NCI-H446 (cell line): Measurements from ENCODE around the gene ENTPD6.

Experiments
- DNase-seq, 2 experiments: peaks; one replicate each; lab custom pipeline; 2025; lab: John Stamatoyannopoulos, UW

ENTPD6 gene

GRCh38 chr20:25242231-25242630 is 46.7 kb downstream of the ENTPD6 start:
- no peak for DNase-seq

- DNase-seq, result no peak
Observed at GRCh38 chr20:25243416-25243979, 48.0 kb downstream of the ENTPD6 start.

DNA sequence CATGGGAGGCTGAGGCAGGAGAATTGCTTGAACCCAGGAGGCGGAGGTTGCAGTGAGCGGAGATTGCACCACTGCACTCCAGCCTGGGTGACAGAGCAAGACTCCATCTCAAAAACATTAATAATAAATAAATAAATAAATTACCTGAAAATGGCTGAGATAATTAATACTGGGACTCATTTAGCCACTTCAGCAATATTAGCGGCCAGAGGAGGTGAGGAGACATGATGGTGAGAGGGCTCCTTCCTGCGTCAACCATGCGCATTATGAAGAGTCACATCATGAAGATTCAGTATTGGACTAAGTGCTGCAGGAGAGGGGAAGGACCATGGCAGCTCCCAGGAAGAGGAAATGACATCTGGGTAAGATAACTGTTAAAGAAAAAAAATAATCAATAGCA is 49.5 kb downstream of the ENTPD6 start:
- DNase-seq, result no peak

- no peak for DNase-seq
Observed at GRCh38 chr20:25245461-25245860, 49.9 kb downstream of the ENTPD6 start.

DNA sequence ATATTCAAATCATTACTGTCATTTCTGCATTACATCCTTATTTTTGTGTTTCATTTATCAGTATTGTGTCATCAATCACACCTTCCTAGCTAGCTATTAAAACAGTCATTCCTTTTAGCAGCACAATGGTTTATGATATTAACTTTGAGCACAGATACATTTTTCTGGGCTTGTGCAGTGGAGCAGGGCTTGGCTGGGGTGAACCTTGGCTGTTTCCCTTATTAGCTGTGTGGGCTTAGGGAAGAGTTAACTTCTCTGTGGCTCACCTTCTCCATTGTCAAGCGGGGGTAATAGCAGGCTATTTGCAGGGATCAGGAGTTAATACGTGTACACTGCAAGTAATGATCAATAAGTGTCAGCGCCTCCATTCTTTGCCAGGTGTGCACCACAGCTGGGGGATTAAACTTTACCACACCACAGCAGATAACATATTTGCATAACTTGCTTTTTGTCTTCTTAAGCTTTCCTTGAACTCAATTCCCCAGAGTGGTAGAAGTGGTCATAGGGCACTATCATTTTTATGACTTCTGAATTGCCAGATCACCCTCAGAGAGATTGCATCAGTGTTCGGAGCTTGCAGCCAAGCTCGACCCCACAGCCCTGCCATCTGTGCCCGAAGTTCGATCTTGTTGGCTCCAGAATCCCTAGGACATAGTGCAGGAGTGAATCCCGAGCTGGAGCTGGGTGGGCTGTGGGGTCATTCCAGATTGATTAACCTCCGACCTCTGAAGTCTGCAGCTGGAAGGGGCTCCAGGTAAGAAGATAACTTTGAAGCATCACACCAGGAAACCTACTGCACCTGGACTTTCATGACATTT is 50.9 kb downstream of the ENTPD6 start:
- no peak for DNase-seq

- DNase-seq, result peak in 1 of 2 experiments; percentile 31
Observed at GRCh38 chr20:25247000-25247517, 51.5 kb downstream of the ENTPD6 start.

DNA sequence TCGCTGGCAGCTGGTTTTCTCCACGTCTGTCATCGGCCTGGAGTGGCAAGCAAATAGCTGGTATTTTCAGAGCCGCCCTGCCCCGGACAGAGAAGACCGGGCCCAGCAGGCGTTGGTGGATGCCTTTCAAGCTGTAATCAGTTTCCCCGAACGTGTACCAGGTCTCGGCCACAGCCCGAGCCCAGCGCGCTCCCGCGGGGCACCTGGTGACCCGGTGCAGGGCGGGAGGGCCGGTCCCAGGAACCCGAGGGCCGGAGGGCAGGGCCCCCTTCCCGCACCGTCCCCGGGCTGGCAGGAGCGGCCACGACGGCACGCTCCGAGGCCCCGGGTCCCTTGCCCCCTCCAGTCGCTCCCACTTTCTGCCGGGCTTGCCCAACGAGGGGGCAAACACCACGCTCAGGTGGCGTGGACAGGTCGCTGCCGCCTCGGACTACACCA is 52.0 kb downstream of the ENTPD6 start:
- peak; percentile 29 to 66 for DNase-seq

DNA sequence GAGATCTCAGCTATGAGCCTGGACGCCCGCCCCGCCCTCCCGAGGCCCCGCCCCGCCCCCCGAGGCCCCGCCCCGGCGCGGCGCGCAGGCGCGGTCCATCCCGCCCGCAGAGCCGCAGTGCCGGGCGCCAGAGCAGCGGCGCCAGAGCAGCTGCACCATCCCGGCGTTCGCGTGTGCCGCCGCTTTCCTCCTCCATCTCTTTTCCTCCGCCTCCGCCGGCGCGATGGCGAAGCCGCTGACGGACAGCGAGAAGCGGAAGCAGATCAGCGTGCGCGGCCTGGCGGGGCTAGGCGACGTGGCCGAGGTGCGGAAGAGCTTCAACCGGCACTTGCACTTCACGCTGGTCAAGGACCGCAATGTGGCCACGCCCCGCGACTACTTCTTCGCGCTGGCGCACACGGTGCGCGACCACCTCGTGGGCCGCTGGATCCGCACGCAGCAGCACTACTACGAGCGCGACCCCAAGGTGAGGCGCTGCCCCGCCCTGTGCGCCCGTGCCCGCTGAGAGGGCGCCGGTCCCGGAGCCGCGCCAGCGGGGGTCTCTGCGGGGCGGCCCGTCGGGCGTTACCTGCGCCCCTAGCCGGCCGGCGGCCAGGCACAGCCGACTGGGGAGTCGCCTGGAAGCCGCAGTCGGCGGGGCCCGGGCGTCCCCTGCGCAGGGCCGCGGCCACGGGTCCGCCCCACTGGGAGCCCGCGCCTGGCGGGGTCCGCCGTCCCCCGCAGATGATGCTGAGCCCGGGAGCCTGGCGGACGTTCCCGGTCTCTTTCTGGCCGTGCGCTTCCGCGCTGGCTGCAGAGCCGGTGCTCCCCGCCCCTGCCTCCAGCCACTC is 52.7 kb downstream of the ENTPD6 start, which contains the start of gene PYGB:
Gene PYGB, plus strand, starts transcription at position 130 of the 830 bp plus-strand sequence. Its CDS starts 94 bp downstream, at position 224.
- peak; percentile 66 to 88 for DNase-seq

- DNase-seq, result no peak
Observed at GRCh38 chr20:25248786-25249172, 53.3 kb downstream of the ENTPD6 start.

GRCh38 chr20:25249198-25249931 is 53.9 kb downstream of the ENTPD6 start:
- DNase-seq, result peak; percentile 47 to 80

GRCh38 chr20:25250508-25250907 is 55.0 kb downstream of the ENTPD6 start:
- DNase-seq, result no peak

- no peak for DNase-seq
Observed at GRCh38 chr20:25251019-25251418, 55.5 kb downstream of the ENTPD6 start.

DNA sequence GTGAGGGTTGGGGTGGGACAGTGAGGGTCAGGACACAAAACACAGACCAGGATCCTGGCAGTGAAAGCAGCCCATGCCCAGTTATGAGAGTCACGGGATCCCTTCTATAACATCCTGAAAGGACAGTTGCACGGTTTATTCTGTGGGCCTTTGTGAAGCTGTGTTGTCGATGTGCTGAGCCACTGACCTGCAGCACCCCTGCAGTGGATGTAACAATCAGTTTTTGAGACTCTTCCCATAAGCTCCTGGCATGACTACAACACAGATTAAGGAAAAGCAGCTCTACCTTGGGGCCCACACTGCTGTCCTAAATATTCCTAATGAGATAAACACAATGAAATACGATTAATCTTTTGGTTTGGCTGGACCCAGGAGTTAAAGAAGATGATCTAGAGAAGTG is 56.0 kb downstream of the ENTPD6 start:
- DNase-seq, result no peak

- DNase-seq, result no peak
Observed at GRCh38 chr20:25252230-25252651, 56.7 kb downstream of the ENTPD6 start.

- no peak for DNase-seq
Observed at GRCh38 chr20:25252686-25253421, 57.3 kb downstream of the ENTPD6 start.

DNA sequence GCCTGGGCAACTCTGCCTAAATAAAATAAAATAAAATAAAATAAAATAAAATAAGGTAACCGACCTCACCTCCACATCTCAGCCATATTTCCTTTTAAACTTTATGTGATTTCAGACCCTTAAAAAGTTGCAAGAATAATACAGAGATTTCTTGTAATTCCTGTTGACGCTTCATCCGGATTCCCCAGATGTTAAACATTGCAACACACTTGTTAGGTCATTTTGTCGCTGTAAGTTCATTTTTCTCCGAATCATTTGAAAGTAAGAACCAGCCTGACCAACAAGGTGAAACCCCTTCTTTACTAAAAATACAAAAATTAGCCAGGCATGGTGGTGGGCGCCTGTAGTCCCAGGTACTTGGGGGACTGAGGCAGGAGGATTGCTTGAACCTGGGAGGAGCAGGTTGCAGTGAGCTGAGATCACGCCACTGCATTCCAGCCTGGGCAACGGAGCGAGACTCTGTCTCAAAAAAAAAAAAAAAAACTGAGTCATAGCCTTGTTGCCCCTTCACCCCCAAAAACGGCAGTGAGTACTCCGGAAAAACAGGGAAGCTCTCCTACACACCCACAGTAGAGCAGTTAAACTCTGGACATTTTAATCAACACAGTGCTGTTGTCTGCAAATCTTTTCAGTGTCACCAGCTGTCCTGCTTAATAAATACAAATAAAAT is 58.2 kb downstream of the ENTPD6 start:
- DNase-seq, result no peak

DNA sequence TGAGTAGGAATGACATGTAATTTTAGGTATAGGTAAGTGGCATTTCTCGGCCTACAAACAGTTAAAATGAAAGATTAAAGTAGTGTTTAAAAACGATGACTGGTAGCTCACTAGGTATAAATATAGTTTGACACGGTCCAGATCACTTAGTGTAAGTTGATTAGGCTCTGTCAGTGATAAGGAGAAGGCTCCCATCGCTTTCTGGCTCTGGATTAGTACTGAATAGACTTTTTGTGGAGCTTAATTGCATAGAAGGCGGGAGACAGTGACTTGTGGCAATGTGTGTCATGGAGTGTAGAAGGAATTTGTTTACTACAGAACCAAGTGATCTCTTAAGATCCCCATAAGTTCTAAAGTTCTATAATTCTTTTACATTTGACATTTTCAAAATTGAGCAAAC is 59.1 kb downstream of the ENTPD6 start:
- no peak for DNase-seq

DNA sequence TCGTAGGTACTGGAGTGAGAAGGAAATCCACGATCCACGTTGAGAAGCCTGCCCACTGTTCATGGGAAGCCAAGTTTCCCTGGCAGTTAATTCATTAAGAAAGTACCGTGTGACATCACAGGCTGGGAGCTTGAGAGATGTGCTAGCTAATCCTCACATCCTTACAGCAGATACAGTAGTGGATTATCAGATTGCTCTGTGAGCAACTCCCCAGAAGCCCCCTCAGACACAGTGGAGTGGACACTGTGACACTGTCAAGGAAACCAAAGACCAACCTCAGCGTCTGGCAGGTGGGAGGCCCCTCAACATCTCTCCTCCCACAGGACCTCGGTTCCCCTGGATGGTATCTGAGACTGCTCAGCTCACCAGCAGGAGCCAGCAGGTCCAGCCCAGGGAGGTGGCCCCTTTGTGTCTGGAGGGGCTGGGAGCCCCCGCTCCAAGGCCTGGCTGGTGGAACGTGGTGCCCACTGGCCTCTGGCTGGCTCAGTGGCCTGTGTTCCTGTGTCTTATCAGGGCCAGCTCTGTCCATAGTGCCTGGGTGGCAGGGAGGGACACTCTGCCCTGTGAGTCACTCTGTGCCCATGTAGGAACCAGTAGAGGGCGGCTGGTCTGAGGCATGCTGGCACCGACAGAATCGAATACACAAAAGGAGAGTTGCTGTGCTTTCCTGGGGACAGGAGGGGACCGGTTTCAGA is 59.6 kb downstream of the ENTPD6 start:
- no peak for DNase-seq

DNA sequence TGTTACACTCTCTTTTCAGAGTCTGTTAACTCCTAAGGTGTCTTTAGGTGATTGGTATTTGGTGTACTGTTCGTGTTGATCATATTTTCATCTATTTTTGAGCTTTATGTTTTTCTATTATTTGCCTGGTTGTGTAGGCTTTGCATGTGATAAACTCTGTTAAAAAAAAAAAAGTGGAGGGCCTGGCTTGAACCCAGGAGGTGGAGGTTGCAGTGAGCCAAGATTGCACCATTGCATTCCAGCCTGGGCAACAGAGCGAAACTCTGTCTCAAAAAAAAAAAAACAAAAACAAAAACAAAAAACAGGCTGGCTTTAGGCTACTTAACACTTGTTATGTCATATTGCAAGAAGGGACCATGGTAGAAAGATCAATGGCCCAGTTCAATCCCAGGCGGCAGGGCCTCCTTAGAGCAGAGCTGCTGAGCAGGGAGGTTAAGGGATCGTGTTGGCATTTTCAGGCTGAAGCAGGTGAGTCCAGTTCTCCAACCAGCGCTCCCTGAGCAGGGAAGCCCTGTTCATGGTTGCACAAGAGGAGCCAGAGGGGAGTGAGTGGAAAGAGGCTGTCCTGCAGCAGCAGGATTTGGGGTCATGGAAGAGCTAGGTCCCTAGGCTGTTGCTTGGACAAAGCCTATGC is 60.8 kb downstream of the ENTPD6 start:
- DNase-seq, result no peak
